Activated CD8-positive, alpha-beta memory T cell treated with anti-CD3 and anti-CD28 coated beads, Interleukin-2, amount 50 U/mL, for 24 hours (primary cell): ENCODE results near the gene SSX2IP.
"Not testable (repeated sequence)": the region's sequence is repeated elsewhere in the genome, so short reads cannot be mapped to it uniquely, and the experiment has no call there.

Experiments used
- DNase-seq: peaks from one replicate; pipeline ENCODE4 v3.0.0-alpha.2; 2020; ENCODE audit errors: extremely low read depth

Gene SSX2IP

GRCh38 chr1:84619383-84620102 is 70.7 kb downstream of the SSX2IP start:
- peak; percentile 31 for DNase-seq

GRCh38 chr1:84617349-84617748 is 72.9 kb downstream of the SSX2IP start:
- no peak for DNase-seq

- no peak for DNase-seq
Measured at GRCh38 chr1:84615790-84616189, 74.5 kb downstream of the SSX2IP start.

GRCh38 chr1:84613887-84614286 is 76.4 kb downstream of the SSX2IP start:
- no peak for DNase-seq

DNA sequence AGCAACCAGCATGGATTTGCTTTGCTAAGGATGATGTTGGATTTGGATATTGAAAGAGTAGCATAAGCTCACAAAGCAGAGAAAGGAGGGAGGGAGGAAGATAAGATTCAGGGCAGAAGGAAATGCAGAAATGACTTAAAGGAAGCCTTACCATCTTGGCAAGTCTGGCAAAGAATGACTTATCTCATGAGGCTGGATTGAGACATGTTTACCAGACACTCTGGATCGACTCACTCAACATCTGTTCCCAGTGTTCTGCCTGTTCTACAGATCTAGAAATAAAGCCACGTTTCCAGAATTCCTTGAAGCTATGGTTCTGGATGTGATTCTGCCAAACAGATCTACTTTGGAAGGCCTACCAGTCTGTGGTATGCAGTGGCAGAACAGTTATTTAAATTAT is 77.2 kb downstream of the SSX2IP start:
- DNase-seq, result no peak

- no peak for DNase-seq
Measured at GRCh38 chr1:84611796-84612195, 78.5 kb downstream of the SSX2IP start.

GRCh38 chr1:84611091-84611490 is 79.2 kb downstream of the SSX2IP start:
- no peak for DNase-seq

- no peak for DNase-seq
Measured at GRCh38 chr1:84606977-84607376, 83.3 kb downstream of the SSX2IP start.

GRCh38 chr1:84605157-84605556 is 85.1 kb downstream of the SSX2IP start:
- DNase-seq, result no peak

DNA sequence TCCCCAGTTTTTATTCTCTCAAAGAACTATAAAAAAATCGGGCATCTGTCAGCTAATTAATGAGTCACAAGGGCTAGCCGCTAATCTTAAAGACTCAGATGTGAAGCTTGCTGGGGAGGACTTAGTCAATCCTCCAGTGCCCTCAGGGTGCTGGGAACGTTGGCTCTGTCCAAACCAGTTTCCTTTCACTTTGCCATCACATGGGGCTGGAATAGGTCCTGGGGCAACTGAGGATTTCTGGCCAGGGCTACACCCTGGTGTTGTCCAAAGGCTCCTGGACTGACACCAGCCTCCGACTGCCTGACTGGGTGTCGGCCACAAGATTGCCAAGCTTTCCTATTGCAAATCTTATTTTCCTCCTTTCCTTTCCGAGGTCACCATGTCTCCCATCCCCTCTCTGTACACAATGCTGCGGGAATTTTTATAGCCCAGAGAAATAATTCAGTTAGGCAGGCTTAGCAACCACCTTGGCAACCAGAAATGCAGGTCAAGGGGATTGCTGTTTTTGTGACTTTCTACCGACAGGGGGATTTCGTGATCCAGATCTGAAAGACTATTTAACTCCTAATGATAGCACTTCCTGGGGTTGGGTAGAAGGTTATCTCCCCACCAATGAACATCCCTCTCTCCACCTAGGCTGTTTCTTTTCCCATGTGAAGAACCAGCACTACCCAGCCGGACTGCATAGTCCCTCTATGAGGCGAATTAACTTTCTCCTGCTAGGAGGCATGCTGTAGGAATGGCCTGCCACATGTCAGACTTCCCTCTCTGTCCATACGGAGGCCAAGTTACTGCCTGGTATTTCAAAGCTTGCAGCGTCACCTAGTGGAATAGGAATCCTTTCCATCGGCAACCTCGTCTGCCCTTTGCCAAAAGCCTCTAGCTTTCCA is 86.1 kb downstream of the SSX2IP start:
- no peak for DNase-seq

GRCh38 chr1:84603223-84603622 is 87.0 kb downstream of the SSX2IP start:
- no peak for DNase-seq

DNA sequence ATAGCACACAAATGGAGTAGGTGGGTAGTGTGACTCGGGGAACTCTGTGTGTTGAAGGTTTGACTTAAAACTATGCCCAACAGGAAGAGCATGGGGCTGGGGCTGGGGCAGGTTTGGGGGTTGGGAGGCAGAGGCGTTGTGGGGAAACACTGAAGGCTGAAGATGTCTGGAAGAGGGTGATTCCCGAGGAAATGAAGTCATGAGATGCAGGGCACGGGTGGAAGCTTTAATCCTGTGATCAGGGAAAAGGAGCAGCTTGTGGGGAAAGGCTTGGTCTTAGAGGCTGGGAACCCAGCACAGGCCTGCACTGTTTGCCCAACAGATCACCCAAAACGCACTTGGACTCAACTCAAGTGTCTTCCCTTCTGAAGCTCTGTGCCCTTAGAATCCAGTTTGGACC is 89.5 kb downstream of the SSX2IP start:
- no peak for DNase-seq

DNA sequence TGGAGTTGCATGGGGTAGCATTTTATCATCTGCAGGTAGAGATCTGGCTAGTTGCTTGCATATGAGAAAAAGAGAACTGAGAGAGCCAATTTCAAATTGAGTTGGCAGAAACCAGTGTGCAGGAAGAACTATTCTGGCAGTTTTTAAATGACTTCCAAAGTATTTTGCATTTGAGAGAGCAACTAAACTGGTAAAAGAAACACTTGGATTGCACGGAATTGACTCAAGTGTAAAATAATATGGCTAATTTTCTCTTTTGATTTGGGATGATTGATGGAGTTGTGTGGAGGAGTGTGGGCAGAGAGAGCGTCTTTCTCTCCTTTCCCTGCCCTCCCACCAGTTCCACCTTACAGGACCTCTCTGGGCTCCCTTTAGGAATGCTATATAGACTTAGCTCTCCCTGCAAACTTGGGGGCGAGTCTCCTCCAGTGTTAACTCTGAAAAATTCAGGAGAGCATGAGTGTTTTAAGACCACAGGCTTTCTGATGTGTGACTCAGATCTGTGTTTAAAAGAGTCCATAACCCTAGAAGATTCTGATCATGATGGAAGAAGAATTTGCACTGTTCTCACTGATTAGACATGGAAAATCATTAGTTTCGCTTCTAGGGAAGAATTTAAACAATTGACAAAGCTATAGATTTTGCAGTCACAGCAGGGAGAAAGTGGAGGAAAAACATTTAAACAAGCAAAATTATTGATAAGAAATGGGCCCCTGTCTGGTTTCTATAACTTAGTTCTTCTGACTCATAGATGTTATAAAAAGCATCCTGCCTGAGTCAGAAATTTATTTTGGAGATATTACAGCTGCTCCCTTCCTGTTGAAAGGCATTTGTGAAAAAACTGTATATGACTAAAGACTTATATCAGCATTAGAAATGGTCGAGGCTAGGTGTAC is 91.2 kb downstream of the SSX2IP start:
- no peak for DNase-seq

GRCh38 chr1:84598418-84598817 is 91.8 kb downstream of the SSX2IP start:
- DNase-seq, result no peak

GRCh38 chr1:84597011-84597410 is 93.2 kb downstream of the SSX2IP start:
- no peak for DNase-seq

- not testable (repeated sequence) for DNase-seq
Measured at GRCh38 chr1:84594959-84595358, 95.3 kb downstream of the SSX2IP start.
